Limb (tissue), 2 donors: ENCODE results near the gene CACNA2D3.

ENCODE experiments used
- DNase-seq, 2 donors: peaks; one replicate each; pipeline ENCODE4 v3.0.0-alpha.2; 2016; ENCODE audit errors: extremely low spot score in 2 of 2

CACNA2D3 gene

DNA sequence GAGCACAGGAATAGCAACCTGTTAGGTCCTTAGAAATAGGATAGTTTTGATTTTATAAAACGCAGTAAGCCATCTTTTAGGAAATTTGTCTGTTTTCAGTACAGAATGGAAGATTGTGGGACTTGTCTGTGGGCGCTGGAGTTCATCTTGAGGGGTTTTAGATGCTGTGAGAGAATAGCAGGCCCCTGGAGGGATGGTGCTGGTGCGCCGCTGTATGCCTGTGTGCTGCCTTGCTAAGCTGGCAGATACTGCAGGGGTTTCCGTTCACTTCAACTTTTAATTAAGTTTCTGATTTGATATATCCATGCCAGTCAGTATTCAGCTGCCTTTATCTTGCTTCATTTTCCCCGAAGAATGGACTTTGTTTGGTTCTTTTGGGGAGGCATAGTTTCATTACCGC, 4.2 kb downstream of the CACNA2D3 start:
- DNase-seq = no peak

DNA sequence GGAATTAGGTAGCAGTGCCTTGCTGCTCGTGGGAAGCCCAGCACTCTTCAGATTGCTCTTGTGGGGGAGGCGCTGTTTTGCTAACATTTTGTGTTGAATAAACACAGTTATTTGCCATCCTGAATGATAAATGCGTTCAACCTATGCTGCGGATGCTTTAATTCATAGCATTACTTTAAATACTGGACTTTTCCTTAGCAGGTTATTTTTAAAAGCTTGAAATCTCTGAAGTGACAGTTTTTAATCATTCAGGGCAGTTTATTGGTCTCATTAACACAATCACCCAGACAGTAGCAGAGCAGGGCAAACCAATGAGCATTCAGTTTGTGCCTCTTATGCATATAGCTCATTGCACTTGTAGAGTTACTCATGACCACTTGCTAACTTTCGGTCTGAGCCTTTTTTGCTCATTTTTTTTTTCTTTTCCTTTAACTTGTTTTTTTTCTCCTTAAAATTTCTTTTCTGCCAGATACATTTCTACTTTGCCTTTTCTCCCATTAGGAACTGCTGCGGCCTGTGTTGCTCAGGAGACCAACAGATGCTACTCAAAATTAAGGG, 5.2 kb downstream of the CACNA2D3 start:
- DNase-seq = no peak

DNA sequence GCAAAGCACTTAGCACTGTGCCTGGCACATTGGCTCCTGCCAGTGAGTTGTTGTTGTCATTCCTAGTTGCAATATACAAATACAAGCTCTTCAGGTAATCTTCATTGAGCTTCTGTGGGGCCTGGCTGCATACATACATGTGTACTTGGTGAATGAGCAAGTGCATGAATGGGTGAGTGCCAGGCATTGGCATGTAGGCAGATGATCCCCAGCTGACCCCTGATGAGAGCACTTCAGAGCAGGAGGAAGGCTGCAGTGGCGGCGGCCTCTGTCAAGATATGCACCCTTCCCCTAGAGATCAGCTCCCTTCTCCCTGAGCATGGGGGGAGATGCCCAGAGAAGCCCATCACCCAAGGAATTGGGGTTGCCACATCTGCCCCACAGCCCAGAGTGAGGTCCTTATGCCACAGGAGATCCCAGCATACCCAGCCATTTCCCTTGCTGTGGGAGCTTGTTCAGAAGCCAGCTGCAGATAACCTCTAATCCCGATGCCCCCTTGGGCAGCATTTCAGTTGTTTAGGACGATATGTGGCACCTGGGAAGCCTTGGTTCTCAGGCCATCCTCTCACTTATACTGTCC, 8.8 kb downstream of the CACNA2D3 start:
- DNase-seq = no peak

DNA sequence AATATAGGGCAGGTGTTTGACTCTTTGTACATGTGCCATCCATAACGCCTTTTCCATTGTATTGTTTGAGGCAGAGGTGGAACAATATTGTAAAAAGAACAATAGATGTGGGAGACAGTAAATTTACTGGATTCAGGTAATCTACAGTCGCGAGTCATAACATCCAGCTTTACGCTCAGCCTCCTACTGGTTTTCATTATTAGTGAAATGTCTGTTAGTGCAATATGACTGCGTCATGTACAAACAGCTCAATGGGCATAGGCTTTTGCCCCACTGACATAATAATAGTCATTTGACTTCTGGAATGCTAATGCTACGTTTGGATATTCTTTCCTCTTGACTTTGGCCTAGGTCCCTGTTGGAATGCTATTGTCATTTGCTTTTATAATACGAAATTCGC, 9.5 kb downstream of the CACNA2D3 start:
- DNase-seq = no peak

DNA sequence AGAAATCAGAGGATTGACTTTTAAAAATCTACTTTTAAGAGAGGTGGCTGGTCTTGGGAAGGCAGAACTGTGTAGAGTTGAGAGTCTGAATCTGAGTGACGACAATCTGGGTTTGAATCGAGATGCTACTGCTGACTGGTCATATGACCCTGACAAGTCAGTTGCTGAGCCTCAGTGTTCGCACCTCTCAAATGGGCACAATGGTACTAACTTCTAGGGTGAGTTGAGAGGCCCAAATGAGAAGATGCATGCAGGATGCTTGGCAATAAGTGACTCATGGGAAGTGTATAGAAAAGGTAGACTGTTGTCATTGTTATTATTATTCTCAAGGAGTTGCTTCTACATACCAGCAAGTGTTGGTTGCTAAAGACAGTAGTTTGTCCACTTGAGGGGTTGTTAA, 10.3 kb downstream of the CACNA2D3 start:
- DNase-seq = no peak

DNA sequence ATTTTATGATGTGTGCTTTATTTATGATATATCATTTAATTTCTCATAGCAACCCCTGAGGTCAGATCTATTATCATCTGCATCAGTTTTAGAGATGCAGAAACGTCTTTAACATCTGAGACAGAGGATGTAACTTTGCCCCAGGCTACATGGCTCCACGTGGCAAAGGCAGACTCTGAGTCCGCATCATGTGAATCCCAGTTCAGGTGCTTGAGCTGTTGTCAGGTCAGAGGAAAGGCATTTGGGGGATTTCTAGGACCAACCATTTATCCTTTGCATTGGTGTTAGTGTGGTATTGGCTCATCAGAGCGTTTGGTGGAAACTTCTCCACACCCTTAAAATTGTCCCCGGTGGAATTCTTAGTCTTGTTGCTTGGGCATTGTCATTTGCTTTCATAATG, 10.8 kb downstream of the CACNA2D3 start:
- no peak for DNase-seq

DNA sequence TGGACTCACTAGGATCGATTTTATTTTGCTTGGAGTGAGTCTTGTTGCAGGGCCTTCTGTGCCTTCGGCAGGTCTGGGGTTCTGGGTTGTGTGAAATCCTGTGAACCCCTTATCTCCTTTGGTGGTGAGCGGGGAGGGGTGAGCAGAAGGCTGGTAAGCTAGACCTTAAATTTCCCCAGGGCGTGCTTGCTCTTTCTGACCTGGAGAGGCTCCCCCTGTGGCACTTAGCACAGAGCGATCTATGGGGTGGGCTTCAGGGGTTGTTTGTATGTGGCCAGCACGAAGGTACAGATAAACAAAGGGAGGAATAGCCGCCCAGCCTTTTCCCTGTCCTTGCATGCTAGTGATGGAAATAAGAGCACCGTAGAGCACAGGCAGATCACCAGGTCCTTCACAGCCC, 11.8 kb downstream of the CACNA2D3 start:
- DNase-seq = no peak

DNA sequence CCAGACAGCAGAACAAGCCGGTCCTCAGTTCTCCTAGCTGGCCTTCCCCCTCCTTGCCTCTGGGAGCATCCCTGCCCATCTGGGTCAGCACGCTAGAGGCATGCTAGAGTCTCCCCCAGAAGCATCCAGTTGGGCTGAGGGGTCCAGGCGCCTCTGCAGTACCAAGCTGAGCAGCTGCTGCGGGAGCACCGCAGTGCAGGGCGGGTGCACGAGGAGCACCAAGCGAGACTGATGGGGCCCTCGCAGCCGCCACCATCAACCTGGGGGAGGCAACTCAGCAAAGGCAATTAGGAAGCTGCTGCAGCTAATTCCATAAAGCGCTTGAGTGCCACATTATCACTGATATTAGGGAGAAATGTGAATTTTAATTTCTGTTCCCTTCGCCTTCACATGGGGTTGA, 12.4 kb downstream of the CACNA2D3 start:
- no peak for DNase-seq

DNA sequence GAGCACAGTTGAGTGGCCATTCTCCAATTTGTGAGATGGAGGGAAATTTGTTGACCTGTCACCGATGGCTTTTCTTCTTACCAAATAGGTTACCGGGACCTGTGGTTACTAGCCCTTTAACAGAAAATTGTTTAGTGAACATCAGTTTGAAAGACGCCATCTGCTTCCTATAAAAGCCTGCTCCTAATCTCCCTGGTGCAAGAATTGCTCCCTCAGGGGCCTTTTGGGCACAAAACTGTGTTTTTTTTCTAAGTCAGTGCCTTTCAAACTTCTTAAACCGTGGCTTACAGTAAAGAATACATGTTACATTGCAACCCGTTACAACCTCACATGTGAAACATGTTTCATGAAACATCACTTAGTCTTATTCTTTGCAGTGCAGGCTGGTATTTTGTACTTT, 15.0 kb downstream of the CACNA2D3 start:
- DNase-seq = no peak

DNA sequence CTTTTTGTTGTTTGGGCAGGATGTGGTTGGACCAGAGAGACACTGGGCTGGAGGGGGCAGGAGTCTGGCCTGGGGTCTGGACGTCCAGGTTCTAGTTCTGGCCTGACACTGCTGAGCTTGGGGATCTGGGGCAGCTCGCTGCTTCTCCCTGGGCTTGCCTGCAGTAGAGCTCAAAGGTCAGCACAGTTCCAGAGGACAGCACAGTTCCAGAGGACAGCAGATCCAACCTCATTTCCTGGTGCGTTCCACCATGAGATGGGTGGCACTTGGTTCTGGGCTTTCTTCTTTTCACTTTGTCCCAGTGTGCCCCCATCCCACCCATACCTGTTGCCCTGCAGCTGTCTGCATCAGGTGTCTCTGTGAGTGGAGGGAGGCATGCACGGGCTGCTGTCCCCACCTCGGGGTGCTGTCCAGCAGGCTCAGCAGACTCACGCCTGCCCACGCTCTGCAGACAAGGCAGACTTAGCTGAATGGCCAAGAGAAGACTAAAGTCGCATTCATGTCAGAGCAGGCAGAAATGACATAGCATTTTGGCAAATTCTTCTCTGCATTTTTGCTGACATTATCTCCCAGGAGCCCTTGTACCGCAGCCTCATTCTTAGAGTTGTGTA, 16.7 kb downstream of the CACNA2D3 start:
- DNase-seq = no peak

DNA sequence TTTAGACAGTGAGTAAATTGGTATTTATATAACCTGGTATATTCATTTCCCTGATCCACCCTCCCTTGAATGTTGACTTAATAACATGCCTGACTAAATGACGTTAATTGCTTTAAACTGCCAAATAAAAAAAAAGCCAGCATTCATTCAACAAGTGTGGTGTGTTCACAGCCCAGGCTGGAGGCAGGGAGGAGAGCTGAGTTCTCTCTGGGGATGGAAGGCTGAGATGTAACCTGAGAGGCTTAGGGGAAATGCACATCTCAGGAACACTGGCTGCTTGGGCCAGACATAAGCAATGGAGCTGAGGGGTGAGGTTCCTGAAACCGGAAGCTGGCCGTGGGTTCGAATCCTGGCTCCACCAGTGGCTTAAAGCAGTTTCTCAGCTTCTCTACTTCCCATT, 17.3 kb downstream of the CACNA2D3 start:
- no peak for DNase-seq

DNA sequence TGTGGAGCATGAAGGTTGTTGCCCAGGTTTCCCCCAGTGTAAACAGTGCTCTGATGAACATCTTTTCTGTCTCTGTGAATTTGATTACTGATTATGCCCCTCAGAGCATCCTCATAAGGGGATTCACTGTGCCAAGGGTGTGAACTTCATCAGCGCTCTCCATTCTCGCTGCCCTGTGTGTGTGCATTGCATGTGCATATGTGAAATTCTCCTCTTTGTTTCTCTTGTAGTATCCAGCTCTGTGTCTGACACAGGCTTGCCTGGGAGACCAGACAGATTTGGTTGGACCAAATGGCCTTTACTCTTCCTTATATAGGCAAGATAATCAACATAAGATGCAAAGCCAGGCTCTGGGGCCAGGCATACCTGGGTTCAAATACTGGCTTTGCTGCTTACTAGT, 21.9 kb downstream of the CACNA2D3 start:
- no peak for DNase-seq

DNA sequence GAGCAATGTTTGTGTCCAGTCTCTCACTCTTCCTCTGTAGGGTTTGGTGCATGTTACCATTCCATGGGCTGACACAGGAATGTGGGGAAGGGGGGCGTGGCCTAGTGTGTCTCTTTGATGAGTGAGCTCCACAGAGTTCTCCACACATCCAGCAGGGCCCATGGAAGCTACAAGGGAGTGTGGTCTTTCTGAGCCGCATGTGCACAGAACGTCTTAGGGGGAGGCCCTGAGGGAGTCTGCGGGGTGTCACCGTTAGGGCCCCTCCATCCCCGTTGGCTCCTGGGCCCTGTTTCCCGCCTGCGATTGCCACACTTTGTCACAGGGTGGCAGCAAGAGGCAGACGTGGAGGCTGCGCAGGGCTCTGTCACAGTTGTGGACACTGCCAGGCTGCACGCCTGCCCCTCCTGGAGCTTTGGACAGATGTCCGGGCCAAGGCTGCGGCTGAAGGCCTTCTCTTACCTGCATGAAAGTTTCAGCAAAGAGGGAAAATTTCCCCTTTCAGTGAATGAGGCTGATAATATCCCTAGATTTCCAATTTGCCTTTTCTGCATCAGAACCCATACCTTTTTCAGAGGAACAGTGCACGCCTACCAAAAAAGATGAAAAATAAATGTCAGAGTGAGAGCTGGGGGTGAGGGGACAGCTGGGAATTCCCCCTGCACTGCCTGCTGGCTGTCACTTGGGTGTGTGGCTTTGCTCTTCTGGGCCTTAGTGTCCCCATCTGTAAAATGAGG, 24.3 kb downstream of the CACNA2D3 start:
- DNase-seq = peak in 1 of 2 donors; percentile 70

DNA sequence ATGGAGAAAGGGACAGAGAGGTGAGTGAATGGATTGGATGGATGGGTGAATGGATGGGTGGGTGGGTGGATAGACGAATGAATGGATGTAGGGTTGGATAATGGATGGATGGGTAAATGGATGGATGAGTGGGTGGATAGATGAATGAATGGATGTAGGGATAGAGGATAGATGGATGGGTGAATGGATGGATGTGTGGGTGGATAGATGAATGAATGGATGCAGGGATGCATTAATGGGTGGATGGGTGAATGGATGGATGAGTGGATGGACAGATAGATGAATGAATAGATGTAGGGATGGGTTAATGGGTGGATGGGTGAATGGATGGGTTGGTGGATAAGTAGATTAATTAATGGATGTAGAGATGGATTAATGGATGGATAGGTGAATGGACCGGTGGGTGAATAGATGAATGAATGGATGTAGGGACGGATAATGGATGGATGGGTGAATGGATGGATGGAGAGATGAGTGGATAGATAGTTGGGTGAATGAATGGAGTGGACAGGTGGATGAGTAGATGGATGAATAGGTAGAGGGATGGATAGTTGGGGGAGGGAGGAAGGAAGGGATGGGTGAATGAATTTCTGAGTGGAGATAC, 28.6 kb downstream of the CACNA2D3 start:
- DNase-seq = no peak

DNA sequence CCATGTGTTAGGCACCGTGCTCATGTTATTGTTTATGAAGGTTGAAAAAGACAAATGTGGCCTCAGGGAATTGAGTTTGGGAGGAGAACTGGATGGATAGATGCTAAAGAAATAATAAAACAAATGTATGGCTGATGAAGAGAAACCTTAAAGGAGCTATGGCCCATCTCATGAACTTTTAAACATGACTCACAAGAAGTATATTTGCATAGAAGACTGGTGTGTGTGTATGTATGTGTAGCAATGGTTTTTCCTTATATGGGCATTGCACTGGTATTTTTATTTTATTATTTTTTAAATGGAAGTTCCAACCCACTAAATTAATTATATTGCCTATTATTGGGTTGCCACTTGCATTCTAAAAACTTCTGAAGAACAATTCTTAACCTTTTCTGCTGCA, 31.1 kb downstream of the CACNA2D3 start:
- no peak for DNase-seq

DNA sequence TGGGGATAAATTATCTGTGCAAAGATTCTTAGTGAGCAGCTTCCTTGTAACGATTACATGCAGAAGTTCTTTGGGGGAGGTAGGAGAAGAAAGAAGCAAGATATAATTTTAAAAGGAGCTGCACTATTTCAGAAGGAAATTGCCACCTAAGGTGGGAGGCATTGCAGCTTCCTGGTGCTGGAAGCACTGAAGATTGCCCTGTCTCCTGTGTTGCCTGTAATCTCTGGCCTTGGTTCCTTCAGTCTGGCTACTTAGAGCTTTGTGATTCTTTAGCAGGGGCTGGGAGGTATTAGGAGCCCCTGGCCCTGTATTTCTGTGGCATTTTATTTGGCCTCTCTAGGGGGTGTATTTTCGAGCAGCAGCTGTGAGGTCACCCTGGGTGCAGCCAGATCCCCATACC, 35.5 kb downstream of the CACNA2D3 start:
- DNase-seq = no peak

DNA sequence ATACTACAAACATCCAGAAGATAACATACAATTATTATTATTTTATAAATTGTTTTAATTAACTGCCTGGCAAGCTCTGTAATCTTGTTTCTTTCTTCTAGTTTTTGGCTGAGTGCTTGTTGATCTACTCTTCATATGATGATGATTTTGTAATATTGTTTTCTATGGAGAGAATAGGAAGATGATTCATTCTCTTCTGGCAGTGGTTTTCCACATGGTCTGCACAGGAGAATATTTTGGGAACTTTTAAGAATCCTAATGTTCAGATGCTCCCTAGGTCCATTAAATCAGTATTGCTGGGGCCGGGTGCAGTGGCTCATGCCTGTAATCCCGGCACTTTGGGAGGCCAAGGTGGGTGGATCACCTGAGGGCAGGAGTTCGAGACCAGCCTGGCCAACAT, 37.6 kb downstream of the CACNA2D3 start:
- DNase-seq = no peak

DNA sequence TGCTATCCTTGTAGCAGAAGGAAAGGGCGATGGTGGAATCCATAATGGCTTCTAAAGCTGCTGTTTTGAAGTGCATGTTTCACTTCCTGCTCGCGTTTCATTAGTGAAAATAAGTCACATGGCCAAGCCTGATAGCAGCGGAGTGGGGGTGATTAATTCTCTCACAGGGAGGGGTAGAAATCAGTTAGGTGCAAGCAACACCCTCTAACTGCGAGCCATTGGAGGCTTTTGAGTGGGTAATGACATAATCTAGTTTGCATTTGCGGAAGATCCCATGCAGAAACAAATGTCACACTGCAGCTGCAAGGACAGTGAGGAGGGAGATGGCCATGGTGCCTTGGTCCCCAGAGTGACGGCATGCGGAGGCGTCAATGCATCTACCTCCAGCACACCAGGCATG, 41.1 kb downstream of the CACNA2D3 start:
- no peak for DNase-seq

DNA sequence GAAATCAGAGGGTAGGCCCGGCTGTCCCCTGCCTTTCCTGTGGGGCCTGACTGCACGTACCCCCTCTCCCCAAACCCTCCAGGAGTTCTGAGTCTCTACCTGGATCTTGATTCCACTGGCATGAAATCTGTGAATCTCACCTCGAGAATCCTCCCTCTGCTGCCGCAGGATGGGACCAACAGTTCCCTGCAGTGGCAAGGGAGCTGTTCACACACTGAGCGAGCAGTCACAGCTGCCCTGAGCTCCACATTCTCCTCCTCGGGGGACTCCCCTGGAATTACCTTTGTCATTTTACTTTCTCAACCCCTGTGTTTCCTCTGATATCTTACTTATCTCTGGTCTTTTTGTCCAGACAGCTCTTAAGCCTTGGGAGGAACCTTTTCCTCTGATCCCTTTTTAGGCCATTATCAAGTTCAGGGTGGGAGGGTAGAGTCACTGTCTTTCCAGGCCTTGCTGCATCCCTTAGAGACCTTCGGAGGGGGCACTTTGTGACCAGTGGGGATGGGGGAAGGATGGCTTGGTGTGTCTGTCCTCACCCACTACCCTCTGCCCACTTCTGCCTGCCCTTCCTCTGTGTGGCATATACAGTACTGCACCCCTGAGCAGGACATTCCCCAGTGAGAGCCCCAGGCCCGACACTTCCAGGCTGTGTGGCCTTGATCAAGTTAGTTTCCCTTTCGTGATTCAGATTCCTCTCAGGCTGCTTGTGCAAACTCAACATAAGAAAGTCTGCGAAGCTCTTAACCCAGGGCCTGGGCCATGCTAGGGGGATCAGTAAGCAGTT, 42.0 kb downstream of the CACNA2D3 start:
- DNase-seq = no peak

DNA sequence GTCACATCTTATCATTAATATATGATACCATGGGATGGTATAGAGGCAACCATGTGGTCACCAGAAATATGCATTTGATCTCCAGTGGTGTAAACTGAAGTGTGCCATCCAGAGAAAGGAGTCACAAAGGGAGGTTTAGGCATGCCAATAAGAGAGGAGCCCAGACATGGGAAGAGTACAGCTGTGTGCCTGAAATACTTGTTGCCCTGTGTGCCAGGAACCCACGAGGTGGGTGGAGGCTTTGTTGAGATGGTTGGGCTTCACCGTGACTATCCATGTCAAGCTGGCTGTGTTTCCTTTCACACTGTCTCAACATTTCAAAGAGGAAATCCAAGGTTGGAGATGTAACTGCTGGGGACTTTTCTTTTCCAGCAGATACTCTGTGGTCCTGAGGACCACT, 43.5 kb downstream of the CACNA2D3 start:
- no peak for DNase-seq

DNA sequence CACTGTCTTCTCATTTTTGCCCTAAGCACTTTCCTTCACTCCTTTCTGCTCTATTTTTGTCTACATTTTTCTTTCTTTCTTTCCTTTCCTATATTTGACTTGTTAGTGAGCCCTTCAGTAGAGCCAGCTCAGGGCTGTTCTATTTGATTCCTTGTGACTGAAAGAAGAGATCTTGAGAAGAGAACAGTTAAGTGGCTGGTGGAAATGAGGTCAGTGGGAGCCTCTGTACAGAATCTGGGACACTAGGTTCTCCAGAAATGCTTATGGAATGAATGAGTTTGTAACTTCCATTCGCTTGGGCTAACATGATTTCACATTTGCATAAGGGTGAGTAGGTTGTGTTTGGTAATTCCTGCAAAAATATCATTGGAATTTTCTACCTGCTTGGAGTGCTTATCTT, 45.6 kb downstream of the CACNA2D3 start:
- DNase-seq = no peak

DNA sequence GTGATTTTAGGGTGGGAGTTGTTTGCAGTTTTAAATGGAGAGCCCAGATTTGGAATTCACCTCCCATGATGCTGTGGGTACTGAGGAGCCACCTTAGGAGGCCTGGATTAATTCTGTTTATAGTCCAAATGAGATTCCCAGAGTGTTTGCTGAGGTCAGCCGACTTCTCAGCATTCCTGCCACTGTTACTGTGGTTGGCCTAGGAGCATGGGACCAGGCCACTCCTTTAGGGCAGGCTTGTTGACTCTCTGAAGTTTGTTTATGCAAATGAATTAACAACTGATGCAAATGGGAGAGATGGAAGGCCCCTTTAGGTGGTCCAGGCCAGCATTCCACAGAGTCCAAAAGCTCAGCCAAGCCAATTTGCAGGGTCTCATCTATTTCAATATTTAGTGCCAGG, 46.1 kb downstream of the CACNA2D3 start:
- DNase-seq = no peak
